Muscle layer of colon (tissue), 2 donors: ENCODE data around the gene SLC36A1.

Experiments used
- H3K27ac ChIP-seq: one replicate; pipeline ENCODE4 v1.7.0; 2013; ENCODE audit warnings: low read depth, mild to moderate bottlenecking, low read length, moderate library complexity
- H3K27me3 ChIP-seq, 2 donors: one replicate each; pipeline ENCODE4 v1.7.0; 2013; ENCODE audit warnings: low read length in 2 of 2, mild to moderate bottlenecking in 2 of 2; ENCODE audit not compliant: insufficient read depth in 2 of 2, control insufficient read depth in 1 of 2
- H3K36me3 ChIP-seq: one replicate; pipeline ENCODE4 v1.7.0; 2013; ENCODE audit warnings: mild to moderate bottlenecking, low read length; ENCODE audit not compliant: insufficient read depth
- H3K4me1 ChIP-seq: one replicate; pipeline ENCODE4 v1.7.0; 2013; ENCODE audit warnings: mild to moderate bottlenecking, low read length; ENCODE audit not compliant: insufficient read depth
- H3K4me3 ChIP-seq, 2 donors: one replicate each; pipeline ENCODE4 v1.7.0; 2013; ENCODE audit warnings: low read length in 2 of 2, low read depth in 1 of 2, mild to moderate bottlenecking in 1 of 2, moderate library complexity in 1 of 2
- H3K9ac ChIP-seq: one replicate; pipeline ENCODE4 v1.7.0; 2013; ENCODE audit warnings: low read length
- H3K9me3 ChIP-seq: one replicate; pipeline ENCODE4 v1.7.0; 2013; ENCODE audit warnings: mild to moderate bottlenecking, low read length
- donor health status: abdominal sarcoma.
- donor health status: Adenocarcinoma of cecum.

SLC36A1 gene

GRCh38 chr5:151454889-151455288 is 7.5 kb downstream of the SLC36A1 start:
- Histone ChIP-seq H3K9me3 (no peaks in the 10 kb centered on the region), H3K27ac (no peak overlapping the region), H3K9ac (no peak overlapping the region), H3K4me1 (no peaks in the 10 kb centered on the region), H3K36me3 (no peaks in the 10 kb centered on the region), H3K27me3 (no peaks in the 10 kb centered on the region), H3K4me3 (no peak overlapping the region)

- Histone ChIP-seq H3K9ac (no peak overlapping the region), H3K9me3 (no peaks in the 10 kb centered on the region), H3K27ac (no peak overlapping the region), H3K4me1 (no peaks in the 10 kb centered on the region), H3K4me3 (no peak overlapping the region), H3K36me3 (no peaks in the 10 kb centered on the region), H3K27me3 (no peaks in the 10 kb centered on the region)
Observed at GRCh38 chr5:151456321-151456940, 9.0 kb downstream of the SLC36A1 start.

GRCh38 chr5:151458314-151458713 is 10.9 kb downstream of the SLC36A1 start:
- H3K4me1 ChIP-seq: no peaks in the 10 kb centered on the region
- no peak overlapping the region for H3K4me3 ChIP-seq
- H3K27me3 ChIP-seq: no peaks in the 10 kb centered on the region
- H3K27ac ChIP-seq: no peak overlapping the region
- no peaks in the 10 kb centered on the region for H3K36me3 ChIP-seq
- H3K9me3 ChIP-seq: no peaks in the 10 kb centered on the region
- no peak overlapping the region for H3K9ac ChIP-seq

- H3K9ac ChIP-seq: no peak overlapping the region
- H3K27ac ChIP-seq: no peak overlapping the region
- no peak overlapping the region for H3K4me3 ChIP-seq
- no peaks in the 10 kb centered on the region for H3K9me3 ChIP-seq
- H3K4me1 ChIP-seq: no peaks in the 10 kb centered on the region
- H3K27me3 ChIP-seq: no peaks in the 10 kb centered on the region
- H3K36me3 ChIP-seq: peaks cover under 1% of the 10 kb centered on the region
Observed at GRCh38 chr5:151459680-151460324, 12.4 kb downstream of the SLC36A1 start.

GRCh38 chr5:151461312-151461711 is 13.9 kb downstream of the SLC36A1 start:
- Histone ChIP-seq H3K27ac (no peak overlapping the region), H3K36me3 (peaks cover 7% of the 10 kb centered on the region)

GRCh38 chr5:151463137-151464029 is 16.0 kb downstream of the SLC36A1 start:
- Histone ChIP-seq H3K4me1 (no peaks in the 10 kb centered on the region), H3K9me3 (no peaks in the 10 kb centered on the region), H3K27ac (no peak overlapping the region), H3K36me3 (peaks cover 17% of the 10 kb centered on the region), H3K27me3 (no peaks in the 10 kb centered on the region), H3K4me3 (no peak overlapping the region), H3K9ac (no peak overlapping the region)

More at GRCh38 chr5:151461312-151461711, 13.9 kb downstream of the SLC36A1 start:
- H3K9ac ChIP-seq: no peak overlapping the region
- H3K27me3 ChIP-seq: no peaks in the 10 kb centered on the region
- no peaks in the 10 kb centered on the region for H3K9me3 ChIP-seq
- H3K4me1 ChIP-seq: no peaks in the 10 kb centered on the region
- no peak overlapping the region for H3K4me3 ChIP-seq

- Histone ChIP-seq H3K36me3 (peaks cover 17% of the 10 kb centered on the region), H3K27ac (no peak overlapping the region)
Observed at GRCh38 chr5:151464101-151464500, 16.7 kb downstream of the SLC36A1 start.

GRCh38 chr5:151465476-151465875 is 18.1 kb downstream of the SLC36A1 start:
- Histone ChIP-seq H3K36me3 (peaks cover 21% of the 10 kb centered on the region), H3K27ac (no peak overlapping the region), H3K4me3 (no peak overlapping the region), H3K4me1 (no peaks in the 10 kb centered on the region), H3K9ac (no peak overlapping the region), H3K27me3 (no peaks in the 10 kb centered on the region), H3K9me3 (no peaks in the 10 kb centered on the region)

More at GRCh38 chr5:151464101-151464500, 16.7 kb downstream of the SLC36A1 start:
- H3K4me1 ChIP-seq: no peaks in the 10 kb centered on the region
- H3K9ac ChIP-seq: no peak overlapping the region
- no peaks in the 10 kb centered on the region for H3K9me3 ChIP-seq
- no peak overlapping the region for H3K4me3 ChIP-seq
- no peaks in the 10 kb centered on the region for H3K27me3 ChIP-seq

- H3K9ac ChIP-seq: no peak overlapping the region
Observed at GRCh38 chr5:151467576-151467975, 20.2 kb downstream of the SLC36A1 start.

GRCh38 chr5:151469386-151469785 is 22.0 kb downstream of the SLC36A1 start:
- no peak overlapping the region for H3K27ac ChIP-seq
- H3K4me3 ChIP-seq: no peak overlapping the region
- no peak overlapping the region for H3K9ac ChIP-seq
- H3K9me3 ChIP-seq: no peaks in the 10 kb centered on the region
- no peaks in the 10 kb centered on the region for H3K4me1 ChIP-seq
- peaks cover 29% of the 10 kb centered on the region for H3K36me3 ChIP-seq
- no peaks in the 10 kb centered on the region for H3K27me3 ChIP-seq

More at GRCh38 chr5:151467576-151467975, 20.2 kb downstream of the SLC36A1 start:
- Histone ChIP-seq H3K27ac (no peak overlapping the region), H3K36me3 (peaks cover 22% of the 10 kb centered on the region), H3K9me3 (no peaks in the 10 kb centered on the region), H3K27me3 (no peaks in the 10 kb centered on the region), H3K4me1 (no peaks in the 10 kb centered on the region), H3K4me3 (no peak overlapping the region)

GRCh38 chr5:151469992-151470391 is 22.6 kb downstream of the SLC36A1 start:
- Histone ChIP-seq H3K9ac (no peak overlapping the region), H3K27me3 (no peaks in the 10 kb centered on the region), H3K4me1 (no peaks in the 10 kb centered on the region), H3K27ac (no peak overlapping the region), H3K4me3 (no peak overlapping the region), H3K36me3 (peaks cover 26% of the 10 kb centered on the region), H3K9me3 (no peaks in the 10 kb centered on the region)
